Right kidney (tissue), 1 donor: ENCODE data around the gene REPS1.
"Not testable (repeated sequence)": the region's sequence is repeated elsewhere in the genome, so short reads cannot be mapped to it uniquely, and the experiment has no call there.

ENCODE experiments used
- DNase-seq: peaks from one replicate; pipeline ENCODE4 v3.0.0-alpha.2; 2016

REPS1 gene

GRCh38 chr6:138970856-138971425 is 17.1 kb downstream of the REPS1 start:
- no peak for DNase-seq

GRCh38 chr6:138970159-138970558 is 17.9 kb downstream of the REPS1 start:
- DNase-seq, result no peak

DNA sequence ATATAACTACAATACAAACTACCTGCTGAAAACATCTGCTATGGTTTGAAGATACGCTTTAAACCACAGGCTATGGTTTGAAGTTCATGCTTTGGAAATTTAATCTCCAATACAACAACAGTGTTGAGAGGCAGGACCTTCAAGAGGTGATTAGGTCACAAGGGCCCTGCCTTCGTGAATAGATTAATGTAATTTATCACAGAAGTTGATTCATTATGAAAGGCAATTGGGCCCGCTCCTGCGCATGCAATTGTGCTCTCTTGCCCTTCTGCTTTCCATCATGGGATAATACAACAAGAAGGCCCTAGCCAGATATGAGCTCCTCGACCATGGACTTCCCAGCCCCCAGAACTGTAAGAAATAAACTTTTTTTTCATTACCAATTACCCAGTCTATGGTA is 21.2 kb downstream of the REPS1 start:
- no peak for DNase-seq

- no peak for DNase-seq
Observed at GRCh38 chr6:138965971-138966370, 22.1 kb downstream of the REPS1 start.

DNA sequence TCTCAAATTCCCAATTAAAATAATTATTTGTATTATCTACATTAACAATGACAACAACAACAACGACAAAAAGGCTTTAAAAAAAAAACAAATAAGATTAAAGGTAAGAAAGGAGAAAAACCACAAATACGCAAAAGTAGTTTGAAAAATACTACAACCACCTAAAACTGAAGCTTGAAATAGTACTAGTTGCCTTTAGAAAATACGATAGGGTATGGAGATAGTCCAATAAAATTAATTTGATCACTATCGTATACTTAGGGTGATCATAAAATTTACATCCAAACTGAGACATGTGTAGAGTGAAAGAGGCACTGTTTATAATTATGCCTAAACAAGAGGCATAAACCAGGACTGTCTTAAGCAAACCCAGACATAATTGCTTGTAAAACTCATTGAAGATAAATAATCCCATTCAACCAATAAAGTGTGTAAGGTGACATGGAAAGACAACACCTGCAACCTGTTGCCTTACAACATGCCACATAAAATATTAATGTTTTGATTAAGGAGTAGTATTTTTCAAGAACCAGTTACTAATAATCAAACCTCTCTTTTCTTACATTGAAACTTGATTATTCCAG is 22.7 kb downstream of the REPS1 start:
- DNase-seq, result no peak

- DNase-seq, result no peak
Observed at GRCh38 chr6:138964012-138964411, 24.0 kb downstream of the REPS1 start.

DNA sequence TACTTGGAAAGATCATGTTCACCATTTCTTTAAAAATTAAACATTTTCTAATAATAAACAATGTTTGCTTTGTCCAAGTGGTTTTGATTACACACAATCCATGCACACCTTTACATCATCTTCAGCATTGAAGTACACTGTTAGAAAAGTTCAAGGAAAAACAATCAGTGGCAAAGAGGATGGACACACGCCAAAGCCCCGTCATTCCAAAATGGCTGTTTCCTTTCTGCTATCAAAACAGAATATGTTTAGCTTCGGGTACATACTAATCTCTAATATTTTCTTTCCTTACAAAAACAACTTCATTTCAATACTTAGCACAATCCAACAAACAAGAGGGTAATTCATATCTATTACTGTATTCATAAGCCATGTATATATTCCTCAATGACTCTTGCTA is 24.5 kb downstream of the REPS1 start:
- no peak for DNase-seq

DNA sequence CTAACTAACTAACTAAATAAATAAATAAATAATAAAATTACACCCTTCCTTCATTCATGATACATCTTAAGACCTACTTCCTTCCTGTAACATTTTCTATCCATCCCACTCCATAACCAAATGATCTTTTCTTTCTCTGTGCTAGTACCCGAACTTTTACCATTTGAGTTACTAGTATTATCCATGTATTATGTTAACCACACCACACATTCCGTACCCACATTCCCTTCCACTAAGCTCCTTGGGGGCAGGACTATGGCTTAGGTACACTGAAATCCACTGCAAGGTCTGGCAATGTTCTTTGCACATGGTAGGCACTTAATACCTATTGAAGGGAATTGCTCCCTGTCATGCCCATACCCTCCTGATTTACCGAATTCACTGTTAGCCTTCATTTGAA is 24.9 kb downstream of the REPS1 start:
- DNase-seq, result no peak

DNA sequence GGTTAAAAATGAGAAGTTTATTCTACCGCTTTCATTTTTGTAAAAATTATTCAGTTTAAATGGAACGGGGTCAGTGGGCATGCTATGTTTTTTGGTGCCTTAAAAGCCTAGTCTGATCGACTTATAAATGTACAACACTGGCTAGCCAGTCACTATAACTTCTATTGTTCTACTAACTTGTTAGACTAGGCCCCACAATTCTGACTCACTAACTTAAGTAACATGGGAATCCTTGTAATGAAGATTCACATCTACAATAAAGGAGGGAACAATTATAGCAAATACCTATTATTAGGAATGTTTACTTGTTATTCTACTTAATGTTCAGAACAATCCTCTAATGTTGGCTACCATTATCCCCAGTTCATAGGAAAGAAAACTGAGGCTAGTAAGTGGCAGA is 28.5 kb downstream of the REPS1 start:
- DNase-seq, result no peak

DNA sequence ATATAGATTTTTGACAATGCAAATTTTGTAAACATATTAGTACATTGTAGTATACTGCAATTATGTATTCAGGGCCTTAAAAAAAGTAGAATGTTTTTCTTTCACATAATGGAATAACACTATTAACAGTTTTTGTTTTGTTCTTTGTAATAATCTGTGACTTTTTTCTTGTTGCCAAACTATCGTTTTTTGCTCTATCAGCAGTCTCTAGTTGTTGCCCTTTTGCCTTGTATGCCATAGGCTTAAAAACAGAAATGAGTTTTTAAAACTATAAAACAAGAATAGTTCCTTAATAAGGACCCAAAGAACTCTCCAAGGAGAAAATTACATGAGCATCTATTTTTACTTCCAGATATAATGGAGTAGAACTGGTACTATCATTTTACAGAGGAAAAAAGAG is 29.5 kb downstream of the REPS1 start:
- no peak for DNase-seq

DNA sequence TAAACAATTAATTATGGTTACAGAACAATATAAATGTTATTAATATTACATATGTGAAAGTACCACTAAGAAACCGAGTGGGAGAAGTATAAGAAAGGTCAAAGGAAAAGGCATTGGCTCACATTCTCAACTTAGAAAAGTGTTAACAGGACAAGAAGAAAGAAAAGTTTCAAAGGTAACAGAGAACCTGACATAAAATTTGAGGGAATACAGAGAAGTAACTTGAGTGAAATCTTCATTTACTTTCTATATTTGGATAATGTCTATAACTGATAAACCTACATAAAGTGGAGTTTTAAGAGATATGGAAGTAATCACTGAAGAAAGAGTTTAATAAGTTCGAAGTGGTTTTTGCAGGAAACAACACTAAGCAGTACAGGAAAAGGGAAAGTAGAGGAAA is 30.1 kb downstream of the REPS1 start:
- DNase-seq, result no peak

GRCh38 chr6:138957484-138957883 is 30.6 kb downstream of the REPS1 start:
- no peak for DNase-seq

- DNase-seq, result no peak
Observed at GRCh38 chr6:138956244-138956924, 31.7 kb downstream of the REPS1 start.

GRCh38 chr6:138955262-138955661 is 32.8 kb downstream of the REPS1 start:
- no peak for DNase-seq

DNA sequence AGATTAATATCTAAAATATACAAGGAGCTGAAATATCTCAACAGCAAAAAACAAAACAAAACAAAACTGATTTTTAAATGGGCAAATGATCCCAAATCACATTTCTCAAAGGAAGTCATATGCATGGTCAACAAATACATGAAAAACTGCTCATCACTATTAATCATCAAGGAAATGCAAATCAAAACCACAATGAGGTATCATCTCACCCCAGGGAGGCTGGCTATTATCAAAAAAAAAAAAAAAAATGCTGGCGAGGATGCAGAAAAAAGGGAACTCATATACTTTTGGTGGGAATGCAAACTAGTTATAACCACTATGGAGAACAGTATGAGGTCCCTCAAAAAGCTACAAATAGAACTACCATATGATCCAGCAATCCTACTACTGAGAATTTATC is 34.6 kb downstream of the REPS1 start:
- no peak for DNase-seq

DNA sequence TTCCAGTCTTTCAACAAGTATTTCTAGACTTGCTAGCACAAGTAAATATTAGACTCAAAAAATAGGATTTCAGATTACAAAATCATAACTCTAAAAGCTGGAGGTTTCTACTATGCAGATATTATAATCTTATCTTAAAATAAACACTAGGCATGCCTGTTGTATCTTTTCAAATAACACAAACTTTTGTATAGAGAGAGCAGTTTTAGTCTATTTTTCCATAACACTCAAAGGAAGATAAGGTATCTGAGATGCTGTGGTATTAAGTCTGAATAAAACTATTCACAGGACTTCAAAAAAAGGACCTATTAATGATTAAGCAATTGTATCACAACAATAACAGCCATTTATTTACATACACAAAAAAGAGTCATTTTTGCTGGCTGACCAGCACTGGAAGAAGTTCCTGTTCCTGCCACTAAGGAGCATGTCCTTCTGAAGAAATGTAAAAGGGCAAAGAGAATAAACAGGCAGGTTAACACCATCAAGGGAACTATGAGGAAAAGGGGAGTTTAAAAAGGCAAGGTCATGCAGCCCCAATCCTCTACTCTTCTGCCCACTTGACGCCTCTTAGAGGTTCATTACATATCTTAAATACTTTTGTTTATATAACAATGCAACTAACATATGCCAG is 39.4 kb downstream of the REPS1 start:
- DNase-seq, result no peak

DNA sequence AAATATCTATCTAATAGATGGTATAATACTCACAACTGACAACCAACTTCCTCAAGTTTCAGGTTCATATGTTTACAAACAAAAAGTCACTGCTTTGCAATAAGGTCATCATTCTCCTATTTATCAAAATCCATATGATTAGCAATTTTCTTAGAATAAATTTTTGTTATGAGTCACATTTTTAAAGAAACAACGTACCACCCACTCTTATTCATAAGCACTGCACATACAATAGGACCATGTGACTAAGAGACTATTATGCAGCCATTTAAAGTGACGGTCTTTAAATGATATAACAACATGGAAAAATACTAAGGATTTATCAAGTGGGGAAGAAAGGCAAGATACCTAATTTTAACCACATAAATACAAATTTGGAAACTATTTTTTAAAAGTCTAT is 40.0 kb downstream of the REPS1 start:
- no peak for DNase-seq

- no peak for DNase-seq
Observed at GRCh38 chr6:138945354-138945753, 42.7 kb downstream of the REPS1 start.

- no peak for DNase-seq
Observed at GRCh38 chr6:138944412-138944811, 43.6 kb downstream of the REPS1 start.

- DNase-seq, result no peak
Observed at GRCh38 chr6:138943089-138943625, 44.9 kb downstream of the REPS1 start.

DNA sequence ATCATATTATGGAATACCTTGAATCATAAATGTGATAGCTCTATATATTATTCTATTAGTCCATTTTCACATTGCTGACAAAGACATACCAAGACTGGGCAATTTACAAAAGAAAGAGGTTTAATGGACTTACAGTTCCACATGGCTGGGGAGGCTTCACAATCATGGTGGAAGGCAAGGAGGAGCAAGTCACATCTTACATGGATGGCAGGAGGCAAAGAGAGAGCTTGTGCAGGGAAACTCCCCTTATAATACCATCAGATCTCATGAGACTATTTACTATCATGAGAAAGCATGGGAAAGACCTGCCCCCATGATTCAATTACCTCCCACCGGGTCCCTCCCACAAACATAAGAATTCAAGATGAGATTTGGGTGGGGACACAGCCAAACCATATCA is 51.2 kb downstream of the REPS1 start:
- not testable (repeated sequence) for DNase-seq

- no peak for DNase-seq
Observed at GRCh38 chr6:138931660-138932059, 56.4 kb downstream of the REPS1 start.

GRCh38 chr6:138926579-138926978 is 61.5 kb downstream of the REPS1 start:
- DNase-seq, result no peak

GRCh38 chr6:138925806-138926205 is 62.2 kb downstream of the REPS1 start:
- DNase-seq, result no peak
